Brain microvascular endothelial cell (primary cell): Measurements from ENCODE around the gene IER5.
A peak's percentile ranks its signal among the peaks of the same experiment; 100 is the strongest.
"Not testable (repeated sequence)": the region's sequence is repeated elsewhere in the genome, so short reads cannot be mapped to it uniquely, and the experiment has no call there.

Source experiments
- DNase-seq: peaks from one replicate; pipeline ENCODE4 v3.0.0-alpha.2; 2020
- H3K27ac ChIP-seq: fragments of 250-450 bp; sonication (Bioruptor Pico); 2 replicates; pipeline ENCODE4 v1.5.1; 2020; ENCODE audit warnings: mild to moderate bottlenecking, moderate library complexity
- H3K27me3 ChIP-seq: fragments of 250-450 bp; sonication (Bioruptor Pico); replicated peaks from 2 replicates; pipeline ENCODE4 v1.5.1; 2020; ENCODE audit warnings: mild to moderate bottlenecking
- H3K36me3 ChIP-seq: fragments of 250-450 bp; sonication (Bioruptor Pico); replicated peaks from 2 replicates; pipeline ENCODE4 v1.5.1; 2020; ENCODE audit warnings: mild to moderate bottlenecking
- H3K4me3 ChIP-seq: 2 replicates; pipeline ENCODE4 v1.5.1; 2011; ENCODE audit warnings: low read depth, mild to moderate bottlenecking, control low read depth, low read length, moderate library complexity
- in situ Hi-C: cut with HindIII; loops from 2 replicates; pipeline ENCODE4 v1.10.0; 2017; ENCODE audit warnings: low sequenced_read_pairs, low pct_ligation_motif_present
- TF ChIP-seq, protein P1 (sequence below): IDR thresholded peaks from 2 replicates; pipeline ENCODE4 v1.5.1; 2011; ENCODE audit warnings: low read depth, mild to moderate bottlenecking, moderate library complexity, low read length, control low read depth, inconsistent platforms; ENCODE audit errors: missing control alignments

Gene IER5

DNA sequence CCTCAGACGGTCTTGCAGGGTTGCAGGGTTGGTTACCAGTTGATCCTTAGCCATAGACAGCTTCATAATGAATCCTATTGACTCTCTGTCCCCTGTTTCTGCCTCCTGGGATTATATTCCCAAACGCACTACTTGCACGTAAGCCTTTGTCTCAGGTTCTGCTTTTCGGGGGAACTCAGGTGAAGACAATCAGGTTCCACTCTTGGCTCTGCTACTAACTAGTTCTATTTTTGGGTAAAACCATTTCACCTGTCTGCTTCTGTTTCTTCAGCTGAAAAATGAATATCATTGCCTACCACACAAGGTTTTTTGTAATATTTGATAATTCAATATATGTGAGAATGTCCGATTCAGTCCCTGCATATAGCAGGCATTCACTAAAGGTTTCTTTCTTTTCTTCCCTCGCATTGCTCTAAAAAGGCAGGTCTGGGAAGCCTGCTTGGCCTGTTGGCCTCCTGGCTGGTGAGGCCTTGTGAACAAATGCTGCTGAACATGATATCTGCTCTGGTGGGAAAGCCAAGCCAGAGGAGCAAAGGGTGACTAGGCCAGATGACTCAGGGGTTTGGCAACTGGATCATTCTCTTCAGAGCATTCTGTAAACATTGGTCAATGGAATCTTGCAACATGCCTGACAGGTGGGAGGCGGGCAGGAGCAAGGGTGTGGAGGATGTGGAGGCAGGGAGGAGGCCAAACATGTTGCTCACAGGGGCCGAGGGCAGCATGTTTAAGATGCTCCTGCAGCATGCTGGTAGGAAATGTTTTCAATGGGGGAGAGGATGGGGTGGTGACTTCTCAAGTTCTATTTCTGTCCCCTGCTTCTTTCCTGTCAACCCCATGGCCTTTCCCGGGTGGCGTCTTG is 23.8 kb downstream of the IER5 start:
- in situ Hi-C loops, result no loop called here
- peak overlapping the region; percentile 65 for H3K27ac ChIP-seq
- peak; percentile 95 for DNase-seq
- no peak overlapping the region for H3K4me3 ChIP-seq
- H3K27me3 ChIP-seq, result no peaks in the 10 kb centered on the region
- H3K36me3 ChIP-seq, result no peaks in the 10 kb centered on the region
- TF ChIP-seq, protein P1, sequence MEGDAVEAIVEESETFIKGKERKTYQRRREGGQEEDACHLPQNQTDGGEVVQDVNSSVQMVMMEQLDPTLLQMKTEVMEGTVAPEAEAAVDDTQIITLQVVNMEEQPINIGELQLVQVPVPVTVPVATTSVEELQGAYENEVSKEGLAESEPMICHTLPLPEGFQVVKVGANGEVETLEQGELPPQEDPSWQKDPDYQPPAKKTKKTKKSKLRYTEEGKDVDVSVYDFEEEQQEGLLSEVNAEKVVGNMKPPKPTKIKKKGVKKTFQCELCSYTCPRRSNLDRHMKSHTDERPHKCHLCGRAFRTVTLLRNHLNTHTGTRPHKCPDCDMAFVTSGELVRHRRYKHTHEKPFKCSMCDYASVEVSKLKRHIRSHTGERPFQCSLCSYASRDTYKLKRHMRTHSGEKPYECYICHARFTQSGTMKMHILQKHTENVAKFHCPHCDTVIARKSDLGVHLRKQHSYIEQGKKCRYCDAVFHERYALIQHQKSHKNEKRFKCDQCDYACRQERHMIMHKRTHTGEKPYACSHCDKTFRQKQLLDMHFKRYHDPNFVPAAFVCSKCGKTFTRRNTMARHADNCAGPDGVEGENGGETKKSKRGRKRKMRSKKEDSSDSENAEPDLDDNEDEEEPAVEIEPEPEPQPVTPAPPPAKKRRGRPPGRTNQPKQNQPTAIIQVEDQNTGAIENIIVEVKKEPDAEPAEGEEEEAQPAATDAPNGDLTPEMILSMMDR, result no peak

DNA sequence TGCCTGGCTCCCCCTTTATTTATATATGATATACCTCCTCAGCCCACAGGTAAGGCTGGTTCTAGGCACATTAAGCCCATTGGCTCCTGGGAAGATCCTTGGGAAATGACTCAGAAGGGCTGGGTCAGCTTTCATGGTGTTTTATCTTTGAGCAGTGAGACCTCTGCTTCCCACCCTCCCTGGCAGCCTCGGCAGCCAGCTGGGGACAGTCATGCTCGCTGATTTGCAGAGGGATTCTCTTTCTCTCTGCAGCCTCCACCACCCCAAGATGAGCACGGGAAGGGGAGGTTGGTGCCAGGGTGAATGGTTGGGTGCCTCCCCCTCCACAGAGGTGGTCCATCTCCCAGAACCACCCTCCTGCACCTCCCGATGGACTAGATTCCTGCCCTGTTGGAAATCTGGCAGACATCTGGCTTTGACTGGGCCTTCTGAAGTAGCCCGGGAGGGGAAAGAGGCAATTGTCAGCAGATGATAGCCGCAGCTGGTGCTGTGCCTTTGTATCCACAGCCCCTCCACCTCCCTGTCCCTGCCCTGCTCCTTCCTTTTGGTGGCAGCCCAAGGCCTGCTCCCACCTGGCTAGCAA is 24.6 kb downstream of the IER5 start:
- in situ Hi-C loops, result no loop called here
- H3K4me3 ChIP-seq, result no peak overlapping the region
- TF ChIP-seq, protein P1, result no peak
- peak overlapping the region; percentile 65 for H3K27ac ChIP-seq
- DNase-seq, result no peak
- H3K27me3 ChIP-seq, result no peaks in the 10 kb centered on the region
- H3K36me3 ChIP-seq, result no peaks in the 10 kb centered on the region

DNA sequence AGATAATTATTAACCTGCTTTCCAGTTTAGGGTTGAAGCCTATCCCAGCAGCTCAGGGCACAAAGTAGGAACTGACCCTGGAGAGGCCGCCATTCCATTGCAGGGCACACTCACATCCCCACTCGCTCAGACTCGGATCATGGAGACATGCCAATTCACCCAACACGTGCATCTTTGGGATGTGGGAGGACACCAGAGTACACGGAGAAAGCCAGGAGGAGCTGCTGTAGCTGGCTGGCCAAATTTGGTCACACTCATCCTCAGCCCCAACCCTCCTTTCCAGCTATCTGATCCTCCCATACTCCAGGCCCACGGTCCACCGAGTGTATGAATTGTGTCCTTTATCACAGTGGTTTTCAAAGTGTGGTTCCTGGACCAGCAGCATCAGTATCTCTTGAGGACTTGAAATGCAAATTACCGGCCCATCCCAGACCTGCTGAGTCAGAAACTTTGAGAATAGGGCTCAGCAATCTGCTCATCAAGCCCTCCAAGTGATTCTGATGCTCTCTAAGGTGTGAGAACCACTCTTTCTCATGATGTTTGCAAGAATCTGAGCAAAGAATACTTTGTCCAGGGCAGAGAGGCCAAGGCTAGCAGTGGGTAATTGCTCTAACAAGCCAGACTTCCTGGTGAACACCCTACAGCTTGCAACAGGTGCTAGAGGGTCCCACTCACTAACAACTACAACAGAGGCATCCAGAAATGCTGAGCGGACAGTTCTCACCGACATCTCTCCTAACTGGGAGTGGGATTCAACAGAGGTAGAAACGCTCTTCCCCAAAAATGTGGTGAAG is 26.3 kb downstream of the IER5 start:
- no peak overlapping the region for H3K27ac ChIP-seq
- TF ChIP-seq, protein P1, result no peak

DNA sequence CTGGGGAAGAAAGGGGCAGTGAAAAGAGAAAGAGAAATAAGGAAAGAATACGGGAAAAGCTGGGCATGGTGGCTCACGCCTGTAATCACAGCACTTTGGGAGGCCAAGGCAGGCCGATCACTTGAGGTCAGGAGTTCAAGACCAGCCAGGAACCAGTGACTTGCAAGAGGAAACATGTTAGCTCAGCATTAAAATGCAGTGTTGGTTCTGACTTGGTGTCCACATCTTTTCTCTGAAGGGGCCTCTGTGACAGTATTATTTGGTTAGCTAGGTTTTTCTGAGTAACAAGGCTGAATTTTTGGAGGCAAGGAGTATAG is 26.8 kb downstream of the IER5 start:
- Histone ChIP-seq H3K36me3 (no peaks in the 10 kb centered on the region), H3K4me3 (no peak overlapping the region), H3K27me3 (no peaks in the 10 kb centered on the region), H3K27ac (no peak overlapping the region)
- TF ChIP-seq, protein P1, result no peak
- in situ Hi-C loops, result no loop called here
- no peak for DNase-seq

More for the DNA sequence above, 26.3 kb downstream of the IER5 start:
- Histone ChIP-seq H3K27me3 (no peaks in the 10 kb centered on the region), H3K36me3 (no peaks in the 10 kb centered on the region), H3K4me3 (no peak overlapping the region)
- no peak for DNase-seq
- in situ Hi-C loops, result no loop called here

DNA sequence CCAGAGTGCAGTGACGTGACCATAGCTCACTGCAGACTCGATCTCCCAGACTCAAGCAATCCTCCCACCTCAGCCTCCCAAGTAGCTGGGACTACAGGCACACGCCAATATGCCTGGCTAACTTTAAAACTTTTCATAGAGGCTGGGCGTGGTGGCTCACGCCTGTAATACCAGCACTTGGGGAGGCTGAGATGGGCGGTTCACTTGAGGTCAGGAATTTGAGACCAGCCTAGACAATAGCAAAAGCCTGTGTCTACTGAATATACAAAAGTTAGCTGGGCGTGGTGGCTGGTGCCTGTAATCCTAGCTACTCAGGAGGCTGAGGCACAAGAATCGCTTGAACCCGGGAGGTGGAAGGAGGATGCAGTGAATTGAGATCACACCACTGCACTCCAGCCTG is 27.5 kb downstream of the IER5 start:
- DNase-seq, H3K4me3 ChIP-seq, H3K27ac ChIP-seq, H3K36me3 ChIP-seq, in situ Hi-C loops, H3K27me3 ChIP-seq: not testable (repeated sequence)

DNA sequence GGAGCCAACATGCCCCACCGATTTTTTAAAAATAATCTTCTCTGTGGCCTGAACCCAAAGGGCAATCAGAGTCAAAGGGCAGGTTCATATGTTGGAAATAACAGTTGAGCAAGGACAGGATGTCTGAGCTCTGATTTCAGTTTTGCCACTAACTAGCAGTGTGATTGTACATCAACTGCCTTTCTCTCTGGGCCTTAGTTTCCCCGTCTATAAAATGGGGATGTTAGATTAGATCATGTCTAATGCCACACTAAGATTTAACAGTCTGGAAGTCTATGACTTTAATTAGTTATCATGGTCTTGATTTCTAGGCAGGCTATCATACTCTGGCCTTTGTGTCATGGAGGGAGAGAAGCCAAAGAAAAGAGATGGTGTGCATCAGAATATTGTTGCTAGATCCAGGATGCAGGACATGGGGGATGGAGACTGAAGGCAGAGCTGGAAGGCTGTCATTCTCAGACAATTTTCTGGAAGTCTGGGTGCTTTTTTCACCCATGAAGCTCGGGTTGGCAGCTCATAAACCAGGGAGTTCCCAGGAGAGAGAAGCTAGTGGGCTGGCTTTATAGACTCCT is 28.4 kb downstream of the IER5 start:
- Histone ChIP-seq H3K27ac (no peak overlapping the region), H3K27me3 (no peaks in the 10 kb centered on the region), H3K36me3 (no peaks in the 10 kb centered on the region), H3K4me3 (no peak overlapping the region)
- TF ChIP-seq, protein P1, result no peak
- in situ Hi-C loops, result no loop called here
- no peak for DNase-seq
